Bronchus fibroblast of lung (primary cell): Measurements from ENCODE around the gene CARD11. TPM values are rescaled to one million over a fixed set of nuclear protein-coding genes. Genes with fewer than 3 reads are reported as not detected.

Experiments
- total RNA-seq: library from RNA; depleted of rRNA; stranded (reverse); fragments of >200 nt; gene quantifications from 2 replicates; pipeline ENCODE4 v1.2.3, GENCODE V29; 2015

The CARD11 gene
- 0.84 and 1.6 TPM in 2 replicates for total RNA-seq

GRCh38 chr7:3043544-3044371 is at the start of gene CARD11:
CARD11 (minus strand) TSS chr7:3043867; CDS start chr7:2958506, 85,361 bp downstream.

Other genes starting within 250 kb of the CARD11 start
- gene GNA12, start 199.6 kb downstream of the CARD11 start, total RNA-seq: 27.9 and 29.3 TPM in 2 replicates